SK-N-SH treated with all-trans-retinoic acid at 6 μM for 48 hours (cell line): ENCODE data around the gene NRSN2.
"Not testable (repeated sequence)": the region's sequence is repeated elsewhere in the genome, so short reads cannot be mapped to it uniquely, and the experiment has no call there.

Experiments
- ATAC-seq: fragments of 200-7000 bp; cut with Tn5 transposase; 3 replicates; pipeline ENCODE4 v1.9.1; 2020; ENCODE audit warnings: mild to moderate bottlenecking, moderate library complexity
- ARNTL ChIP-seq: fragments of 450-650 bp; formaldehyde crosslinking; IDR thresholded peaks from 2 replicates; pipeline ENCODE4 v1.5.0; 2020; ENCODE audit warnings: low read depth, mild to moderate bottlenecking, moderate library complexity, borderline replicate concordance
- BACH2 ChIP-seq: fragments of 250-450 bp; sonication (Bioruptor Pico); IDR thresholded peaks from 2 replicates; pipeline ENCODE4 v1.9.0; 2021; ENCODE audit warnings: mild to moderate bottlenecking, borderline replicate concordance
- CREB5 ChIP-seq: fragments of 250-450 bp; sonication (Bioruptor Pico); IDR thresholded peaks from 2 replicates; pipeline ENCODE4 v1.5.1; 2020; ENCODE audit warnings: low read depth, mild to moderate bottlenecking, moderate library complexity
- CSDC2 ChIP-seq: fragments of 250-450 bp; sonication (Bioruptor Pico); IDR thresholded peaks from 2 replicates; pipeline ENCODE4 v1.5.0; 2020; ENCODE audit warnings: mild to moderate bottlenecking, moderate library complexity
- ESRRG ChIP-seq: fragments of 250-450 bp; sonication (Bioruptor Pico); IDR thresholded peaks from 2 replicates; pipeline ENCODE4 v1.6.1; 2021; ENCODE audit warnings: mild to moderate bottlenecking
- GLIS3 ChIP-seq: fragments of 250-450 bp; sonication (Bioruptor Pico); IDR thresholded peaks from 2 replicates; pipeline ENCODE4 v1.5.0; 2020; ENCODE audit warnings: mild to moderate bottlenecking, moderate library complexity
- ISL1 ChIP-seq: fragments of 250-450 bp; sonication (Bioruptor Pico); IDR thresholded peaks from 2 replicates; pipeline ENCODE4 v2.1.2; 2022; ENCODE audit warnings: mild to moderate bottlenecking, moderate library complexity
- OSR1 ChIP-seq: fragments of 250-450 bp; sonication (Bioruptor Pico); IDR thresholded peaks from 2 replicates; pipeline ENCODE4 v1.8.0; 2022; ENCODE audit warnings: moderate library complexity, mild to moderate bottlenecking, inconsistent platforms
- PATZ1 ChIP-seq: fragments of 250-450 bp; sonication (Bioruptor Pico); IDR thresholded peaks from 2 replicates; pipeline ENCODE4 v1.8.0; 2020; ENCODE audit warnings: mild to moderate bottlenecking, moderate library complexity, borderline replicate concordance
- POU6F1 ChIP-seq: fragments of 250-450 bp; sonication (Bioruptor Pico); IDR thresholded peaks from 2 replicates; pipeline ENCODE4 v1.8.0; 2021; ENCODE audit warnings: low read depth, mild to moderate bottlenecking, moderate library complexity, borderline replicate concordance
- RARB ChIP-seq: fragments of 250-450 bp; sonication (Bioruptor Pico); IDR thresholded peaks from 2 replicates; pipeline ENCODE4 v1.8.0; 2021; ENCODE audit warnings: mild to moderate bottlenecking, moderate library complexity
- SNAI2 ChIP-seq: fragments of 250-450 bp; sonication (Bioruptor Pico); IDR thresholded peaks from 2 replicates; pipeline ENCODE4 v1.5.0; 2020; ENCODE audit warnings: mild to moderate bottlenecking, moderate library complexity
- TCF4 ChIP-seq: fragments of 250-450 bp; sonication (Bioruptor Pico); IDR thresholded peaks from 2 replicates; pipeline ENCODE4 v1.8.0; 2021; ENCODE audit warnings: mild to moderate bottlenecking, moderate library complexity, borderline replicate concordance
- TOX ChIP-seq: fragments of 250-450 bp; sonication (Bioruptor Pico); IDR thresholded peaks from 2 replicates; pipeline ENCODE4 v1.8.0; 2021; ENCODE audit warnings: mild to moderate bottlenecking, moderate library complexity, borderline replicate concordance
- TSHZ2 ChIP-seq: fragments of 250-450 bp; sonication (Bioruptor Pico); IDR thresholded peaks from 2 replicates; pipeline ENCODE4 v1.5.0; 2020; ENCODE audit warnings: mild to moderate bottlenecking, moderate library complexity
- ZC3H10 ChIP-seq: fragments of 250-450 bp; sonication (Bioruptor Pico); IDR thresholded peaks from 2 replicates; pipeline ENCODE4 v1.5.1; 2021; ENCODE audit warnings: mild to moderate bottlenecking, moderate library complexity
- ZFP3 ChIP-seq: fragments of 250-450 bp; sonication (Bioruptor Pico); IDR thresholded peaks from 2 replicates; pipeline ENCODE4 v1.5.0; 2020; ENCODE audit warnings: mild to moderate bottlenecking, moderate library complexity
- ZFP30 ChIP-seq: fragments of 450-650 bp; formaldehyde crosslinking; IDR thresholded peaks from 2 replicates; pipeline ENCODE4 v1.5.0; 2022; ENCODE audit warnings: mild to moderate bottlenecking, moderate library complexity
- ZNF565 ChIP-seq: fragments of 450-650 bp; formaldehyde crosslinking; conservative IDR thresholded peaks from 2 replicates; pipeline ENCODE4 v1.5.0; 2020; ENCODE audit warnings: low read depth, mild to moderate bottlenecking, moderate library complexity
- ZNF70 ChIP-seq: fragments of 450-650 bp; formaldehyde crosslinking; IDR thresholded peaks from 2 replicates; pipeline ENCODE4 v1.5.0; 2020; ENCODE audit warnings: mild to moderate bottlenecking, moderate library complexity
- ZNF8 ChIP-seq: fragments of 450-650 bp; formaldehyde crosslinking; IDR thresholded peaks from 2 replicates; pipeline ENCODE4 v1.5.0; 2020; ENCODE audit warnings: mild to moderate bottlenecking, moderate library complexity

NRSN2 gene

GRCh38 chr20:330233-331149, 16.4 kb upstream of the NRSN2 start:
- TF ChIP-seq GLIS3 (CRISPR knock-in tag): no peak
- no peak for TF ChIP-seq CSDC2 (CRISPR knock-in tag)
- no peak for TF ChIP-seq OSR1
- peak; percentile 48 for ATAC-seq

GRCh38 chr20:334578-334977, 12.3 kb upstream of the NRSN2 start:
- ATAC-seq: no peak
- TF ChIP-seq ZFP30 (CRISPR knock-in tag): no peak
- TF ChIP-seq TOX (CRISPR knock-in tag): no peak
- no peak for TF ChIP-seq ZC3H10
- TF ChIP-seq TSHZ2 (CRISPR knock-in tag): no peak
- no peak for TF ChIP-seq TCF4 (CRISPR knock-in tag)
- TF ChIP-seq ZNF565: no peak
- TF ChIP-seq ZNF70 (CRISPR knock-in tag): no peak
- no peak for TF ChIP-seq OSR1
- no peak for TF ChIP-seq SNAI2 (CRISPR knock-in tag)
- no peak for TF ChIP-seq CSDC2 (CRISPR knock-in tag)
- TF ChIP-seq BACH2 (CRISPR knock-in tag): no peak
- TF ChIP-seq CREB5 (CRISPR knock-in tag): no peak
- TF ChIP-seq POU6F1 (CRISPR knock-in tag): no peak
- TF ChIP-seq GLIS3 (CRISPR knock-in tag): no peak
- no peak for TF ChIP-seq PATZ1 (CRISPR knock-in tag)
- no peak for TF ChIP-seq ZNF8
- no peak for TF ChIP-seq ZFP3 (CRISPR knock-in tag)
- TF ChIP-seq ISL1 (CRISPR knock-in tag): no peak
- TF ChIP-seq RARB (CRISPR knock-in tag): no peak

GRCh38 chr20:336040-336439, 10.9 kb upstream of the NRSN2 start:
- not testable (repeated sequence) for ATAC-seq

GRCh38 chr20:341682-342081, 5.2 kb upstream of the NRSN2 start:
- TF ChIP-seq ZNF565 (peak; percentile 98), ESRRG (no peak)
- TF ChIP-seq, all 23 proteins: peak for 1
- peak; percentile 52 for ATAC-seq

GRCh38 chr20:343107-343506, 3.8 kb upstream of the NRSN2 start:
- ATAC-seq: no peak
- TF ChIP-seq ZFP30 (CRISPR knock-in tag): no peak
- no peak for TF ChIP-seq ZNF565
- TF ChIP-seq BACH2 (CRISPR knock-in tag): no peak
- no peak for TF ChIP-seq OSR1
- TF ChIP-seq ZFP3 (CRISPR knock-in tag): no peak
- TF ChIP-seq ZNF8: no peak
- TF ChIP-seq CSDC2 (CRISPR knock-in tag): no peak
- TF ChIP-seq ESRRG: no peak
- no peak for TF ChIP-seq ARNTL
- no peak for TF ChIP-seq PATZ1 (CRISPR knock-in tag)
- no peak for TF ChIP-seq SNAI2 (CRISPR knock-in tag)
- no peak for TF ChIP-seq ISL1 (CRISPR knock-in tag)
- no peak for TF ChIP-seq ZNF70 (CRISPR knock-in tag)
- TF ChIP-seq POU6F1 (CRISPR knock-in tag): no peak
- no peak for TF ChIP-seq TOX (CRISPR knock-in tag)
- TF ChIP-seq TCF4 (CRISPR knock-in tag): no peak
